Erythroblast (primary cell): ENCODE data around the gene BTN3A1.

Experiments
- DNase-seq, 2 experiments: peaks; one replicate each; lab custom pipeline; 2025; lab: John Stamatoyannopoulos, UW
- GATA1 ChIP-seq: IDR thresholded peaks from 2 replicates; pipeline ENCODE4 v1.6.1; 2011; ENCODE audit warnings: low read depth, mild to moderate bottlenecking, control low read depth, low read length, moderate library complexity
- POLR2A ChIP-seq: IDR thresholded peaks from 2 replicates; pipeline ENCODE4 v1.6.1; 2011; ENCODE audit warnings: mild to moderate bottlenecking, low read length

Gene BTN3A1

DNA sequence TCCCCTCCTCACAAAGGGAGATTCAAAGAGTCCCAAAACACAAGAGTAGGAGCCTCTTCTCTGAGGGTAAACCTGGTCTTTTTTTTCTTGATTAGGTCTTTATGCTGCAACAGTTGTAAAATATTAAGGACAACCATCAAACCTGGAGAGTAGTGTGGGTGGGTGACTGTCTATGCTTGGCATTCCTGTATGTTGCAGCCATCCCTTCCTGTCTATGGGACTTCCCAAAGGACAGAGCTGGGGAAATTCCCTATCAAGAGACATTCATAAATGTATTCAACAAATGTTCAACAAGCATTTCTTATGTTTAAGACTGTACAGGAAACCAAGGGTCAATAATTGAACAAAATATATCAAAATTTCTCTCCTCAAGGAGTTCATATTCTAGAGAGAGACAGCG is 13.6 kb upstream of the BTN3A1 start:
- TF ChIP-seq POLR2A (no peak), GATA1 (no peak)
- DNase-seq = no peak

DNA sequence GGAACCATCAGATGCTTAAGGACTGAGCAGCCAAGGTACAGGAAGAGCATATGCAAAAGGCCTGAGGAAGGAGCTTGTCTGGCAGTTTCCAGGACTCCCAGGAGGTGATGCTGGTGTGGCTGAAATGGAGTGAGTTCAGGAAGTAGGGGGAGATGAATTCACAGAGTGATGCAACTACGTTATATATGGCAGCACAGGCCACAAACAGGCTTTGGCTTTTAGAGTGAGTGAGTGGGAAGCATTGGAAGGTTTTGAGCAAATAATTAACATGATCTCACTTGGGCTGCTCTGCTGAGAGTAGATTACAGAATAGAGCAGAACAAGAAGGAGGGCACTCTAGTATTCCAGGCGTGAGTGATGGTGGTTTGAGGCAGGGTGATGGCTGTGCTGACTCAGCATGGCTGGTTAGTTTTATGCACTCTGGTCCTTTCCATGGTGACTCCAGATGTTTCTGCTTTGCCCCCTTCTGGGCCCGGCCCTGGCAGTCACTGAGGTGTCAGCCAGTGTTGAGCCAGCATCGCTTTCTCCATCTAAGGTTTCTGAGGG is 12.7 kb upstream of the BTN3A1 start:
- peak; percentile 24 for DNase-seq
- no peak for TF ChIP-seq GATA1
- TF ChIP-seq POLR2A = no peak

DNA sequence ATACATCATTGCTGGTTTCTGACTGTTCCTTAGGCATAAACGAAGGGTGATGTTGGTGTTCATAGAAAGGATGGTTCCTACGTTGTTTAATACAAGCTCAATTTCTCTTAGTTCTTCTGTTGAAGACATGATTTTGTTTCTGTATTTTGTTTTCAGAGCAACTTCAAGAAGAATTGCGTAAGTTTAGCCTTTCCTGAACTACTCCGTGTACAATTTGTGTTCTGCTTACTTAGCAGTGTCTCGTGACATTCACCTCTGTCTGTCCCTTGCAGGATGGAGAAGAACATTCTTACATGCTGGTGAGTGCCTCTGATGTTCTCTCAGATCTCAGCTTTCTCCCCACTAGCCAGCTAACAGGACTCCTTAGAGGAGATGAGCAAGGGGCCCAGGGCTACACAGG is 11.5 kb upstream of the BTN3A1 start:
- no peak for DNase-seq
- TF ChIP-seq POLR2A (no peak), GATA1 (no peak)

DNA sequence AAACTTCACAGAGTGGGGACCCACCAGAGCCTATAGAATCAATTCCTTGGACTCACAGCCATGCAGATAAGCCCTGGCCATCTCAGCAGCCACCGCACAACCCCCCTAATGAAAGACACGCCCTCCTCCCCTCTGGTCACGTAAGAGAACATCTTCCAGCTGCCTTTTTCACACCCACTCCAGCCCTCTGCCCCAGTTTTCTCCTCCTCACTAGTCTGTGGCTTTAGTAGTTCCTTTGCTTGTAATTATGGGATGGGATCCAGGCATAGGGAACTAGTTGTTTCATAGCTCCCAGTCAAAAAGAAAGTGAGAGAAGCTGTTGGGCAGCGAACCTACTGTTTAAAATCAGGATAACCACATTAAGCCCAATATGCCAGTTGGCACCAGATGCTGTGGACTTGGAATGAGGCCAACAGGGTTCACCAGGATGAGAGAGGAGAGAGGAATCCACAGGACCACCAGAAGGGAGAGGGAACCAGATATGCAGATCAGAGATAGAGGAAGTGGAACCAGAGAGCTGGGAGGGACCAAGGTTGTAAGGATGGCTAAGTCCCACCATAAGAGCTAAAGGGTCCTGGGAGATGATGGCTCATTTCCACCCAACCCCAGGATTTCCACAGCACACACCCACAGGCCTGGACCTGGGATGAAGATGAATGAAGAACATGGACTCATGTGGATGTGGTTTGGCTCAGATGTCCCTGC is 9.0 kb upstream of the BTN3A1 start:
- DNase-seq = peak in 1 of 2 experiments; percentile 10
- TF ChIP-seq POLR2A (no peak), GATA1 (no peak)

DNA sequence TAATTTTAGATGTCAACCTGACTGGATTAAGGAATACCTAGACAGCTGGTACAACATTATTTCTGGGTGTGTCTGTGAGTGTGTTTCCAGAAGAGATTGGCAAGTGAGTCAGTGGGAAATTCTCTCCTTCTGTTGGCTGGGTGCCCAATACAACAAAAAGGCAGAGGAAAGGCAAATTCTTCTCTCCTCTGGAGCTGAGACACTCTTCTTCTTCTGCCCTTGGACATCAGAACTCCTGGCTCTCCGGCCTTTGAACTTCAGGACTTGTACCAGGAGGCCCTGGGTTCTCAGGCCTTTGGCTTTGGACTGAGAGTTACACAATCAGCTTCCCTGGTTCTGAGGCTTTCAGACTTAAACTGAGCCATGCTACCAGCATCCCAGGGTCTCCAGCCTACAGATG is 7.8 kb upstream of the BTN3A1 start:
- TF ChIP-seq POLR2A (no peak), GATA1 (no peak)
- DNase-seq = peak; percentile 7 to 48

DNA sequence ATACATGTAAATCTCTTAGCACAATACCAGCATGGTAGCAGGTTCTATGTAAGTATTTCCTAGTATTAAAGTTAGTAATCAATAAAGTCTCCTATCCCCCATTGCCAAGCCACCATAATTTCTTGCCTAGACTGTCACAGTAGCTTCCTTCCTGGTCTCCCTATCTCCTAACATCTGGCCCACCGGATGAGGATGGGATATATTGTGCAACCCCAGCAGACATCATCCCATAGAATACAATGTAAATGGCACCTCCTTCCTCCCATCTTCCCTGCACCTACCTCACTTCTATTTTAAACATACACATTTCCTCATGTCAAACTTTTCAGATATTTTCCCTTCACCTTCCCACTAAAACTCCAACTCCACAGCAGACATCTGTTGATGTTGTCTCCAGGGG is 3.5 kb upstream of the BTN3A1 start:
- DNase-seq = no peak
- TF ChIP-seq POLR2A (no peak), GATA1 (no peak)

DNA sequence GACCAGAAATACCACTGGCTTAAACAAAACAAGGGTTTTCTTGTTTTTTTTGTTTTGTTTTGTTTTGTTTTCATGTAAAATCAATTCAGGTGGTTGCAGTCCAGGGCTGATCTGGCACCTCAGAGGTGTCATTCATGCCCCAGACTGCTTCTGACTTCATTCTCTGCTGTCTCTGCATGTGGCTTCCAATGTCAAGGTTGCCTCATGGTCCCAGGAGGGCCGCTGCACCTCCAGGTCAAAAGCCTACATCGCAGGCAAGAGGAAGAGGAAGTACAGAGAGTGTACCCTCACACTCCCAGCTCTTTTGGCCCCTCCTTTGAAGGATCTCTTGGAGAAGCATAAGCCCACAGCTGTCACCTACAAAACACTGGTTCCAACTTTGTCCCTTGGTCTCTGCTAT is 1.4 kb upstream of the BTN3A1 start:
- DNase-seq = no peak
- TF ChIP-seq GATA1 = no peak
- TF ChIP-seq POLR2A = no peak

DNA sequence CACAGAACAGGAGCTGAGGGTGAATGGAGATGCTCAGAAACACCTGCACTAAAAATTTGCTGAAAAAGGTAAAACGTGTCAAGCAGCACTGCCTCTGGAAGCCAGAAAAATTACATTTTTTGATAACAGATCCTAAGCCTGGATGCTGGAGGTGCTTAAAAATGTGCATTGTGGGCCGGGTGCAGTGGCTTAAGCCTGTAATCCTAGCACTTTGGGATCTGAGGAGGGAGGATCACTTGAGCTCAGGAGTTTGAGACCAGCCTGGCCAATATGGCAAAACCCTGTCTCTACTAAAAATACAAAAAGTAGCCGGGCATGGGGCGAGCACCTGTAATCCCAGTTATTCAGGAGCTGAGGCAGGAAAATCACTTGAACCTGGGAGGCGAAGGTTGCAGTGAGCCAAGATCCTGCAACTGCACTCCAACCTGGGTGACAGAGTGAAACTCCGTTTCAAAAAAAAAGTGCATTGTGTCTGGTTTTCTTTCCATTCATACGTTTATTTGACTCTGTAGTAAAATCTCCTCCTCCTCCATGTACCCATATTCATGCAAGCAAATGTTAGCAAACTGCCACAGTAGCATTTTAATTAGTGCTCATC is 587 bp upstream of the BTN3A1 start:
- DNase-seq = no peak
- TF ChIP-seq GATA1 (no peak), POLR2A (no peak)

DNA sequence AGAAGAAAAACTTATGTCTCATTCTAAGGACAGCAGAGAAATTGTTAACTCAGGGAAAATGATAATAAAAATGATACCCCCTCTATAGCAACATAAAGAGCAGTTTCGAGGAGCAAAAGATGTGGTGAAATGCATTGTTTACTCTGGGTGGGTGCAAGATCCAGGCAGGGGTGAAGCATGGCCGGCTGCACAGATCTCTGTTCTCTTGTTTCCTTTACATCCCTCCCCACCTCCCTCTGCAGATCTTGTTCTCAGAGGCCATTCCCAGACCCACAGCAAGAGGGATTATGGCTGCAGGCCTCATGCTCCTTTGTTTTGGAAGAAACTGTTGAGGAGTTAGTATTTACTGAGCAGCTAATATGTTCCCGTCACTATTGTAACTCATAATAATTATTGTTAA is 1.8 kb downstream of the BTN3A1 start:
- no peak for TF ChIP-seq GATA1
- no peak for TF ChIP-seq POLR2A
- no peak for DNase-seq

DNA sequence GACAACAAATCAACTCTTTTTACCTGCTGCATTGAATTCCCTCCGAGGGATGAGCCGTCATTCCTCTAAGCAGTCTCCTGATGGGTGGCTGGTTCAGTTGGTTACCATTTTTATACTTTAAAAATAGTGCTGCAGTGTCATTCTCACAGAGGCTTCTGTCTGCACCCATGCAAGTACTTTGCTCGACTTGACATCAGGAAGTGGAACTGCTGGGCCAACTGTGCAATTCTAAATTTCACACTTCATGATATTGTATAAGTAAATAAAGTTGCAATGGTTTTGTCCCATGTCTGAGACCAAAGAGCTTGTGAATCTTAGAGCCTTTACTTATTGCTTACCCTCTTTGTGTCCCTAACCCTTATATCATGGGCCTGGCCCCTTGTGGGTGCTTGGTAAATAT is 2.5 kb downstream of the BTN3A1 start:
- no peak for DNase-seq
- TF ChIP-seq POLR2A (no peak), GATA1 (no peak)

DNA sequence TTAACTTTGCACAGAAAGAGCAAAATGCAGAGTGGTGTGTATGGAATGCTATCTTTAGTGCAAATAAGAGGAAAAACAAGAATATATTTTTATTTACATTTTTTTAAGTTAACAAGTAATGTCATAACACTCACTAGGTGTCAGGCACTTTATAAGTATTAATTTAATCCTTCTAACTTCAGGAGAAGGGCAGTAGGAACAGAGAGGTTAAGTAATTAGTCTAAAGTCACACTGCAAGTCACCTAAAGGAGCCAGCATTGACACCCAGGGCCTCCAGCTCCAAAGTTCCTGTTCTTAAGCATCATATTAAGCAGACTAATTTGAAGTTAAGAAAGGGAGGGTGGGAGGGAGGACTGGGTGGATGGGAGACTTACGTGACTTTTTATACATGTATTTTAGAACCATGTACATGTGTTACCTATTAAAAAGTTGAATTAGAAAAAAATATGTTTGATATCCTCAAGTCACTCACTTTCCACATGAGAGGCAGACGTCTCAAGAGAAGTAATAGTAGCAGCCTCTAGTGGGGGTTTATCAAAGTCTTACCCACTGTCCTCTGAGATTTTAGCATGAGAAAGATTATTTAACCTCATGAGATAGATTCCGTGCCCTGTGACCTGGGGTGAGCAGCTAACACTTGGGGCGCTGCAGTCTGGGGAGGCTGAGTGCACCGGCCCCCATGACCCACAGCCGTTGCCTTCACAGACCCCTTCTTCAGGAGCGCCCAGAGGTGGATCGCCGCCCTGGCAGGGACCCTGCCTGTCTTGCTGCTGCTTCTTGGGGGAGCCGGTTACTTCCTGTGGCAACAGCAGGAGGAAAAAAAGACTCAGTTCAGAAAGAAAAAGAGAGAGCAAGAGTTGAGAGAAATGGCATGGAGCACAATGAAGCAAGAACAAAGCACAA is 7.0 kb downstream of the BTN3A1 start:
- DNase-seq = no peak
- TF ChIP-seq GATA1 (no peak), POLR2A (no peak)

DNA sequence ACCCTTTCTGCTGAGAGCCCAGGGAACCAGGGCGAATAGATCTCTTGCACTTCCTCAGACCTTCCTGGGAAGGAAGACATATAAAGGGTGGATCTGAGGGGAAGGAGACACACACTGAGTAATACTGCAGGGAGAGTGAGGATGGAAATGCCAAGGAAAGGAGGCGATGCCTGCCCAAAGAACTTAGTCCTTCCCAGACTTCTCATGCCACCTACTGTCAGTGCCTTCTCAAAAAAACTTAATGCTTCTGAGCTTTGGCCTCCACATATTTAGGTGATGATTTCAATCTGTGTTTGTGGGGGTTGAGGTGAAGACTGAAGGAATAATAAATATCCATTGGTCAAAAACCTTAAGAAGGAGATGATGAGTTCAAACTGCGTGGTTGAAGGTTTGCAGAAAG is 9.7 kb downstream of the BTN3A1 start:
- no peak for TF ChIP-seq POLR2A
- TF ChIP-seq GATA1 = no peak
- DNase-seq = no peak

DNA sequence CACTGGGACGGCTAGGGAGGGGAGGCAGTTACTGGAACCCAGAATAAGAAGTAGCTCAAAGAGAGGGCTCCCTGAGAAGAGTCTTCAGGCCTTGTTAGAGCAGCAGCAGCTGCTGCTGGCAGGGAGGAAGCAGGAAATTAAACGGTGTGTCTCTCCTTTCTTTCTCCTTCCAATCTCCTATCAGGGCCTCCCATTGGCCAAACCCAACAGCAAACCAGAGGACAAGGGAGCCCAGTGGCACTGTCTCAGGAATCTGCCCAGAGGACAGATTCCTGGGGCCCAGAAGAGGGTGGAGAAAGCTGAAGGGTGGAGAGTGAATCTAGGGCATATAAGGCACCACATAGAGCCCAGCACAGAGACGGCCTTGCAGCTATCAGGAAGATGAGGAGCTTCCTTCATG is 10.2 kb downstream of the BTN3A1 start:
- TF ChIP-seq GATA1 (no peak), POLR2A (no peak)
- no peak for DNase-seq

DNA sequence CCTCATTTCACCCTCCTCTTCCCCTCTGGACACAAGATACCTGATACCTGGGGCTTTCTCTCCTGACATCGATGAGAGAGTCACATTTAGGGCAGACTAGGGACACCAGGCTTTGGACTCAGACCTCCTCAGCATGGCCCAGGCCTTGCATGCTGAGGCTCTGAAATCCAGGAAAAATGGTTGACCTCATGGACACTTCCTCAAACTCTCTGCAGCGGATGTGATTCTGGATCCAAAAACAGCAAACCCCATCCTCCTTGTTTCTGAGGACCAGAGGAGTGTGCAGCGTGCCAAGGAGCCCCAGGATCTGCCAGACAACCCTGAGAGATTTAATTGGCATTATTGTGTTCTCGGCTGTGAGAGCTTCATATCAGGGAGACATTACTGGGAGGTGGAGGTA is 10.9 kb downstream of the BTN3A1 start:
- TF ChIP-seq GATA1 = no peak
- no peak for TF ChIP-seq POLR2A
- no peak for DNase-seq
